GM18873 (cell line): ENCODE results near the gene POU5F1.
"Not testable (repeated sequence)": the region's sequence is repeated elsewhere in the genome, so short reads cannot be mapped to it uniquely, and the experiment has no call there.

Experiments
- ATAC-seq: cut with Tn5 transposase; IDR thresholded peaks from one replicate; pipeline ENCODE4 v1.9.1; 2021; ENCODE audit warnings: mild to moderate bottlenecking, moderate library complexity, moderate number of reproducible peaks; ENCODE audit not compliant: unreplicated experiment, low FRiP score

Gene POU5F1

DNA sequence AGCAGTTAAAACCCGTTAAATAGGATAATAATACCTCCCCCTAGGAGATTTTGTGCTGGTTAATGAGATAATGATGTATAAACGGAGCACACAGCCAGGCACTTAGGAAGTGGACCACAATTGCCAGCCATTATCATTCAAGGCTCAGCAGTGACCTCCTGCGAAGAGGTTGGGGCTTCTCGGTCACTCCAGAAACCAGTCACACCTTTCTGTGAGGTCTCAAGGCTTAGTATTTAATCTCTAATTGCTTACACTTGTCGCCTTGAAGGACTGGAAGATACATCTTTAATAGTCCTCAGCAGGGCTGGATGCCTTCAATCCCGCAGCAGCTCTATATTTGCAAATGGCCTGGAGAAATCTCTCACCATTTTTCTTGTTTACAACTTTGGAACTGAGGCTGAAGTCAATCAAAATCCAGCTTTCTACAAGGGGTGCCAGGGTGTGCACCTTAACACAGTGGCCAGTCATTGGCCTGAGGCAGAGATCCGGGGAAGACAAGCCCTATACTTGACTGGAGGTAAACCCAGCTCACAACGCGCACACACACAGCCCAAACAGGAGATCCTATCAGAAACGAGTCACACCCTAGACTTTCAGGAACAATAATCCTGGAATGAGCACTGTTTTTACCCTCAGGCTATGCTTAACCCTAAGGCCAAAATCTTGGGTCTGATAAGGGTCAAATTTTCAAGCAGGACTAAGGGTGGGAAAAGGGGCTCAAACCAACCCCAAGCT is 1.2 kb downstream of the POU5F1 start:
- ATAC-seq, result no peak

DNA sequence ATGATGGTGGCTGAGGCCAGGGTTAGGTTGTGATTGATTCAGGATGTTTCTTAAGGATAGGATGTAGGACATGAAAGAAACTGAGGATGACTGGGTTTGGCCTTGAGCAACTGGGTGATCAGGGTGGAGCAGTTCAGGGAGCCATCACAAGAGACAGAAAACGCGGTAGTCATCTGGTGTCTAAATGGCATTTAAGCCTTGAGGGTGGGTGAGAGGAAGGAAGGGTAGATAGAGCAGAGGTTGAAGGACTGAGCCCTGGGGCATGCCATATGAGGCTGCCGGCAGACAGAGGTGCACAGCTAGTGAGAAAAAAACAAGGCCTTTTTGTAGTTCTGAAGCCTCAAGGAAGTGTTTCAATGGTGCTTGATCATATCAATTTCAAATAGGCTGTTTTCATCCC is 1.9 kb downstream of the POU5F1 start:
- ATAC-seq, result no peak

DNA sequence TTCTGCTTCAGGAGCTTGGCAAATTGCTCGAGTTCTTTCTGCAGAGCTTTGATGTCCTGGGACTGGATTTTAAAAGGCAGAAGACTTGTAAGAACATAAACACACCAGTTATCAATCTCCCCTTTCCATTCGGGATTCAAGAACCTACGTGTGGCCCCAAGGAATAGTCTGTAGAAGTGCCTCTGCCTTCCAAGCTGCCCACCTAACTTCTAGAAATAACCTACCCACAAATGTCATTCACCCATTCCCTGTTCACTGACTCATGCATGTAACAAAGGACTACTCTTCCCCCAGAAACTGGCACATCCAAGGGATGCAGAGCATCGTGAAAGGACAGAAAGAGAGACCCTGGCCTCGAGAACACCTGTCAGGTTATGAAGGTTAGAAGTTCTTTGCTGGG is 4.5 kb downstream of the POU5F1 start:
- no peak for ATAC-seq

DNA sequence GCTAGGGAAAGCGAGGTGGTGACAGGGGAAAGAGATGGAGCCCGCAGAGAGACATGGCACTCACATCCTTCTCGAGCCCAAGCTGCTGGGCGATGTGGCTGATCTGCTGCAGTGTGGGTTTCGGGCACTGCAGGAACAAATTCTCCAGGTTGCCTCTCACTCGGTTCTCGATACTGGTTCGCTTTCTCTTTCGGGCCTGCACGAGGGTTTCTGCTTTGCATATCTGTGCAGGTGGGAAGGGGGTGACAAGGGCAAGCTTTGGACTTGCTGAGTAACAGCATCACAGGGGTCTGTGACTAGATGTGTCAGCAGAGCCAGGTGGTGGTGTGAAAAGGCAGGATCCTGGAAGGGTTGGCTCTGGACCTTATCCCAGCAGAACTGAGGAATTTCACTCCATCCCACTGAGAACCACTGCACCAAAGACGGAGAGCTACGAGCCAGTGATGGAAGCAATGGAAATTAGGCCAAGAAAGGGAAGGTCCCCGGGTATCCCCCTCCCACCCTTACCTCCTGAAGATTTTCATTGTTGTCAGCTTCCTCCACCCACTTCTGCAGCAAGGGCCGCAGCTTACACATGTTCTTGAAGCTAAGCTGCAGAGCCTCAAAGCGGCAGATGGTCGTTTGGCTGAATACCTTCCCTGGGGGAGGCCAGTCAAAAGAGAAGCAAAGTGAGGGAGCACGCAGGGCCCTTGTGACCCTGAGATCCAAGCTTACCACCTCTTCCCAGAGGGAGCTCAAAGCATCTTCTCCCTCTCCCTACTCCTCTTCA is 5.2 kb downstream of the POU5F1 start:
- peak; percentile 51 for ATAC-seq

DNA sequence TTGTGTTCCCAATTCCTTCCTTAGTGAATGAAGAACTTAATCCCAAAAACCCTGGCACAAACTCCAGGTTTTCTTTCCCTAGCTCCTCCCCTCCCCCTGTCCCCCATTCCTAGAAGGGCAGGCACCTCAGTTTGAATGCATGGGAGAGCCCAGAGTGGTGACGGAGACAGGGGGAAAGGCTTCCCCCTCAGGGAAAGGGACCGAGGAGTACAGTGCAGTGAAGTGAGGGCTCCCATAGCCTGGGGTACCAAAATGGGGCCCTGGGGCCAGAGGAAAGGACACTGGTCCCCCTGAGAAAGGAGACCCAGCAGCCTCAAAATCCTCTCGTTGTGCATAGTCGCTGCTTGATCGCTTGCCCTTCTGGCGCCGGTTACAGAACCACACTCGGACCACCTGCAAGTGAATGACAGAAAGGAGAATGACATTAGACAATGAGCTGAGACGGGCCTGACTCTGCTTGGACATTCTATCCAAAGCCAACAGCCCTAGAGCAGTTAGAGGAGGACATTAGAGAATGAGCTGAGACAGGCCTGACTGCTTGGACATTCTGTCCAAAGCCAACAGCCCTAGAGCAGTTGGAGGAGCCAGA is 5.9 kb downstream of the POU5F1 start:
- not testable (repeated sequence) for ATAC-seq

DNA sequence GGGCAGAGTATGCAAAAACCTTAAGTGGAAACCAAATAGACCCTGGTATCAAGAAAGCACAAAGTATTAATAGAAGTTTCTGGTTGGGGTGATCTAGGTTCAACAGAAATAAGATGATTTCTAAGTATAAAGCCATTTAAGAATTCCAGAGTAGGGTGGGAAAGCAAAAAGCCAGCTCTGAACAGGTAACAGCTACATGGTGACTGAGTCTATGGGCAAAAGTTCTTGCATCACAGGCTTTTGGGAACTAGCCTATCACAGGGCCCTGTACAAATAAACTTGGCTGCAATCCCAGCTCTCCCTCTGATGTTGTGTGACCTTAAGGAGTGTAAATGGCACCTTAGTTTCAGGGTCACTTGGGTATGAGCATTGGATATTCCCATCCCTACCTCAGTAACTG is 6.6 kb downstream of the POU5F1 start:
- ATAC-seq, result no peak

DNA sequence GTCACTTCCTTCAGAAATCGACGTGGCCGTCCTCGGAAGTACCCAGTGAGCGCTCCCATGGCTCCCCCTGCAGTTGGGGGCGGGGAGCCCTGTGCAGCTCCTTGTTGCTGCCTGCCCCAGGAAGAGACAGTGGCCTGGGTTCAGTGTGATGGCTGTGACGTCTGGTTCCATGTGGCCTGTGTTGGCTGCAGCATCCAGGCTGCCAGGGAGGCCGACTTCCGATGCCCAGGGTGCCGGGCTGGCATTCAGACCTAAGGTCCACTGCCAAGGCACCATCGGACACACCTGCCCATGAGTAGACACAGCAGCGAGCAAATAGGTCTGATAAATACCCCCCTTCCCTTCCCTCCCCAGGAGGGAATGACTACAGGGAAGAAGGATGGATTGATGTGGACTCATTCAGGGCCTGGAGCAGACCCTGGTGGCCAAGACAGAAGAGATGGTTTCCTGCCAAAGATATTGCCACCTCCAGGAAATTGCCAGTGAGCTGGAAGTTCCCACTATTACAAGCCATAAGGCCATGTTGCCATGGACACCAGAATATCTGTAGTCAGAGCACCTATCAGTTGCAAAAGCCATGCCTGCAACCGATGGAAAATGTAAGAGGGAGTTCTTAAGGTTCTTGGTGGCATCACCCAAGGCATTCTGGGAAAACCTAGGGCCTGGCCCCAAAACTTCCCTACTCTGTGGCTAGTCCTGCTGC is 7.9 kb downstream of the POU5F1 start:
- no peak for ATAC-seq

DNA sequence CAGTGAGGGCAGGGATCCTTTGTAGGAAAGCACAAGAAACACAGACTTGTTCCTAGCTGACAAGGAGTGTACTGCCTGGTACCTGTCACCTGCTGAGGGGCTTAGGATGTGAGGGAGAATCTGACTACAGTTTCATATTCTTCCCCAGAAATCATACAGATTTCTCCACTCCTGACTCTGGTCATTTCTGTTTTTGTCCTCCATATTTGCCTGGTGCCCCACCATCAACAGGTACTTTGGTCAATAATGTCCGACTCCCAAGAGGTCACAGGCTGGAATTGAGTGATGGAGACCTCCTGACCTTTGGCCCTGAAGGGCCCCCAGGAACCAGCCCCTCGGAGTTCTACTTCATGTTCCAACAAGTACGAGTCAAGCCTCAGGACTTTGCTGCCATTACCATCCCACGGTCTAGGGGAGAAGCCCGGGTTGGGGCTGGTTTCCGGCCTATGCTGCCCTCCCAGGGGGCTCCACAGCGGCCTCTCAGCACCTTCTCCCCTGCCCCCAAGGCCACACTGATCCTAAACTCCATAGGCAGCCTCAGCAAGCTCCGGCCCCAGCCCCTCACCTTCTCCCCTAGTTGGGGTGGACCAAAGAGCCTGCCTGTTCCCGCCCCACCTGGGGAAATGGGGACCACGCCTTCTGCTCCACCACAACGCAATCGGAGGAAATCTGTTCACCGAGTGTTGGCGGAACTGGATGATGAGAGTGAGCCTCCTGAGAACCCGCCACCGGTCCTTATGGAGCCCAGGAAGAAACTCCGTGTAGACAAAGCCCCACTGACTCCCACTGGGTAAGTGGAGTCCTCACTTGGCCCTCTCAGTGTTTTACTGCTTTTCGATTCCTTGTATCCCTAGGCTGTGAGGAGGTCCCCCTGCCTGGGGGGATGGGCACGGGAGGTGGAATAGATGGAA is 9.0 kb downstream of the POU5F1 start:
- ATAC-seq, result no peak

DNA sequence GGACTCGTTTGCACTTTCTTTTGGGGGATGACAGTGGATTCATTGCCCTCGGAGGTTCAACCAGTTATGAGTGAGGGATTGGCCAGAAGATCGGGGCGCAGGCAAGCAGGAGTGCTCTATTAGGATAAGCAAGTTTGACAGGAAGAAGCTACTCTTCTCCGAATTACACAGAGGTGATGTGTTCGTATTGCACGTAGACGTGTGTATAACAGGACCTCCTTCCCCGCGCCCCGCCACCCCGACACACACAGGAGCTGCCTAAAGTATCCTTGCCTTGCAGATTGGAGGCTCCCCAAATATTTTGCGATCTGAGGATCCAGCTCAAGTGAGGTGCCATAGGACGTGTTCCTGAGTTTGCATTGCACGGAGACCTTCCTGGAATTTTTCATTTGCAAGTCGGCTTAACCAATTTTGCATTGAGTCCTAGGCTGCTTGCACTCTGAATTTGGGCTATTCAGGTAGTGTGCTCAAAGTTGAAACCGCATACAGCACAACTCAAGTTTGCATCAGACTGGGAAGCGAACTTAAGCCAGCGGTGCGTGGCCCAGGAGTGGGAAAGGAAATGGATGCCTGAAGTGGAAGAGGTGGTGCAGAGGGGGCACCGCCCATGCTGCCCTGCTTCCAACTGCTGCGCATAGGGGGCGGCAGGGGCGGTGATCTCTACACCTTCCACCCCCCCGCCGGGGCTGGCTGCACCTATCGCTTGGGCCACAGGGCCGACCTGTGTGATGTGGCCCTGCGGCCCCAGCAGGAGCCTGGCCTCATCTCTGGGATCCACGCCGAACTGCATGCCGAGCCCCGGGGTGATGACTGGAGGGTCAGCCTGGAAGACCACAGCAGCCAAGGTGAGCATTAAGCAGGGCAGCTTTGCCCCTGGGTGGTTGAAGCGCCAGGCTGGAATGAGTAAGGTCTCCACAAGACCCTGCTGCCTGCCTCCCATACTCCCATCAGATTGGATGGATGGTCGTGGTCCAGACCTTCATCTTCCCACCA is 11.3 kb downstream of the POU5F1 start:
- no peak for ATAC-seq

DNA sequence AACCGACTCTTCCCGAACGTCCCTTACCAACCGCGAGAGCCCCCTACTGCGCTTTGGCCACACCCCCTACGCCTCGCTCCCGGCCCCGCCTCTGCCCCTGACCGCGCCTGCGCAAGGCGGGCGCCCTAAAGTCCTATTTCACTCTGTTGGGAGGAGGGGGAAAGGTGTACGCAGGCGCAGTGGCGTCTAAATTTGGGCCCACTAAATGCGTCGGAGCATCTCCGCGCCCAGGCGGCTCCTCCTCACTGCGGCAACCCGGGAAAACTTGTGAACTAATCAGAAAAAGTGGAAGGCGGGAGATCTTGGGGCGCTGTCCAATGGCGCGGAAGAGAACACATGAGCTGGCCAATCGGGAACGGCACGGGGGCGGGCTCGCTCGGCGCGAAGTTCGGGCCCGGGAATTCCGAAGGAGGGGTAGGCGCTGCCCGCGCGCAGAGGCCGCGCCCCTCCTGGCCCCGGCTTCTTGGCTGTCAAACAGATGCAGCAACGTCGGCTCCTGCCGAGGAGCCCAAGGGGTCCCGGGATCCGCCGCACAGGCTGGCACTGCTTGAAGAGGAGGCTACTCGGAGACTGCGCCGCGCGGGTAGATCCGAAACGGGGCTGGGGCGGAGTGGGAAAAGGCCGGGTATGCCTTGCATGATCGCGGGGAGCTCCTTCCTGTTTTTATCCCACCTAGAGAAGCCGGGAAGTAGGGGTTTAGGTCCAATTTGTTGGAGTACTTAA is 12.2 kb downstream of the POU5F1 start, which contains the start of gene TCF19:
TSS of gene TCF19 (plus strand) at position 450 of the 723 bp plus-strand sequence. CDS start 881 bp downstream, outside the sequence.
- ATAC-seq, result peak; percentile 82

DNA sequence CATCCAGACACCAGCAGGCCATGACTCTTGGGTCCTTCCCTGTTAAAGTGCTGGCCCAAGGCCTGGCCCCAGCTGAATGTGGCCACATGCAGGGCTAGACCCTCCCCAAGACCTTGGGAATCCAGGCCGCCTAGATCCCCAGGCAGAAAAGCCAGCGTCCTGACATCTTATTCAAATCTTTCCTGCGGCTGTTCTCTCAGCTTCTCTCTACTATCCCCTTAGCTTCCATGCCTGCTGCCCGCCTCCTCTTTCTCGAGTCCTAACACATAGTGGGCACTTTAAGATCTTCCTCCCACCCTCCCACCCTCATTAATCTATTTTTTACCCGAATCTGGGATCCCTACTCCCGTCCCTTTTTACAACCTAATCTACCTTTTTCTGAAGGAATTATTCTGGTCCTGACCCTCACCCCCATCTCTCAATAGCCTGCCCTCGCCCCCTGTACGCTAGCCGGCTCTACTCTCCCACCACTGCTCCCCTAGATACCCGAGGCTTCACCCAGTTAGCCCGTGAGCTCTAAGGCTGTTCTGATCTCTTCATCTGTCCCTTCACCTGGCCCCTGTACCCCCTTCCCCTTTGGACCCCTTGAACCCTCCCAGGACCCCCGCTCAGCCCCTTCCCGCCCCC is 12.9 kb downstream of the POU5F1 start, which contains the start of gene CCHCR1:
TSS of gene CCHCR1 (minus strand) at position 290 of the 627 bp plus-strand sequence. CDS start at position 88, 202 bp downstream.
- ATAC-seq, result no peak

DNA sequence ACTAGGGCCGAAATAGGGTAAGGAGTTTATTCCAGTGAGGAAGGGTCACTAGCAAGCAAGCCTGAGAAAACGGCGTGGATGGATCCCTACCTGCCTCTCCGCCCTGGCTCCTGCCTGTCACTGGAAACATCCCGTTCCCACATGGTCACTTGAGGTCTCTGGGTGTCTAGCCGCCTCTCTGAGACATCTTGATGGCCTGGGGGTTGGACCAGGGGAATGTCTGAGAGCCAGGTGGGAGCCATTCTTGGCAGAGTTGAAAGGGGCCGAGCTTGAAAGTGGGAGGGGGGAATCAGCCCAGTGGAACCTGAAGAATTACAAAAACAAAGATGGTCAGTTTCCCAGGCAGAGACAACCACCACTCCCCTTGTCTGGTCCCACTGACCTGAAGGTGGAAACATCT is 13.8 kb downstream of the POU5F1 start:
- no peak for ATAC-seq

DNA sequence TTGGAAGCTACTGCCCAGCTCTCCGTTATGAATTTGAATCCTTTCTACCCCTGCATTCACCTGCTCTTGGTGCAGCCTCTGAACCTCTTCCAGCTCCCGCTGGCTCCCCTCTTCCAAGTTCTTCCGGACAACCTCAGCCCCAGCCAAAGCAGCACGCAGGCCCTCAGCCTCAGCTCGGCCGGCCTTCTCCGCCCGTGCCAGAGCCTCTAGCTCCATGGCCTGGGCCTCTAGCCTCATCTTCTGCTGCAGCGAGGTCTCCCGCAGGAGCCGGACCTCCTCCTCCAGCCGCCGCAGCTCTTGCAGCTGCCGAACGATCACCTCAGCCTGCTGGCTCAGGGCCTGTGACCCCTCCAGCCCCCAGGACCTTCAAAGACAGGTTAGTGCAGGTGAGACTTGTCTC is 16.0 kb downstream of the POU5F1 start:
- no peak for ATAC-seq

DNA sequence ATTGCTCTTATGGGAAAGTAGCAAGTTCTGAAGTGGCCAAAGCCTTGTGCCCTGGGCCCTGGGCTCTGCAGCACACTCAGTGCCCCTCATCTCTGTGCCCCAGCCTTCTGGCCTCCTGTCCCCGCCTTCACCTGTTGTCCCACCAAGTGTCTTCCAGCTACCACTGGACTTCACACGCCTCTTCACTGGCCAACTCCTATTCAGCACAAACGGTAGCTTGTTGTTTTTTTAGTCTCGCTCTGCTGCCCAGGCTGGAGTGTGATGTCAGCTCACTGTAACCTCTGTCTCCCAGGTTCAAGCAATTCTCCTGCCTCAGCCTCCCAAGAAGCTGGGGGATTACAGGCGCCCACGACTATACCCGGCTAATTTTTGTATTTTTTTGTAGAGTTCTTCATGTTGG is 17.7 kb downstream of the POU5F1 start:
- no peak for ATAC-seq

DNA sequence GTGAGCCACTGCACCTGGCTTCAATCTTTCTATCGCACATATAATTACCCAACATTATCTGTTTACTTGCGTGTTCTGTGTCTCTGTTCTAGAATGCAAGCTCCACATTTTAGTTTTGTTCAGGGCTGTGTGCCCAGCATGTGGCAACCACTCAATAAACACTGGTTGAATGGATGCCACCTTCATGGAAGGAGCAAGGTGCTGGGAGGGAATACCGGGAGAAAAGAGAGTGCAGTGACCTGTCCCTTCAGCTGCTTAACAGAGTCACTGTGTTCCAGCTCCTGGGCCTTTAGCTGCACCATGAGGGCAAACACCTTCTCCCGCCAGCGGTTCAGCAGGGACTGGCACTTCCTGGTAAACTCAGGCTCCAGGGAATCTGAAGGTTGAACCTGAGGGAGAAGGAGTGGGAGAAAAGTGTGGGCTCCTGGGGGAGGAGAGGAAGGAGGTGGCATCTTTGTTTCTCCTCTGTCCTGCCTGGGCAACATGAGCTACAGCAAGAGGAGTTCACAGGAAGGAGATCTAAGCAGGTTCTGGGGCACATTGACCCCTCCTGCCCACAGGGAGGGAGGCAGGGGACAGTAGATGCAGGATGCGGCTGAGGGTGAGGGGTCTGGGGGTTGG is 20.5 kb downstream of the POU5F1 start:
- no peak for ATAC-seq

DNA sequence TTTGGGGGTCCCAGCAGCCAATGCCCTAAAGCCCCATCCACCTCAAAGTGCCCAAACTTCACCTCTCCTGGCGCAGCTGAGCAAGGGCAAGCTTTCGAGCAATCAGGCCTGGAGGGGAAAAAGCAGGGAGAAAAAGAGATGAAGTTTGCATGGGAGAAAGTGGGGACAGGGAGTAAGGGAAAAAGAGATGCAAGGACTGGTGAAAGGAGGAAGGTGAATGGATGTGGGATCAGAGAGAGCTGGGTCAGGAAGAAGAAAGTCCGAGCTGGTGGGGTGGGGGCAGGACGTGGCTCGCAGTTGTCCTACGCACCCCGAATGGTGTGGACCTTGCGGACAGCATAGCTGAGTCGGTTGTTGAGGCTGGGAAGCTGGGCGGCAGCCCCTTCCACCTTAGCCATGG is 25.1 kb downstream of the POU5F1 start:
- no peak for ATAC-seq

DNA sequence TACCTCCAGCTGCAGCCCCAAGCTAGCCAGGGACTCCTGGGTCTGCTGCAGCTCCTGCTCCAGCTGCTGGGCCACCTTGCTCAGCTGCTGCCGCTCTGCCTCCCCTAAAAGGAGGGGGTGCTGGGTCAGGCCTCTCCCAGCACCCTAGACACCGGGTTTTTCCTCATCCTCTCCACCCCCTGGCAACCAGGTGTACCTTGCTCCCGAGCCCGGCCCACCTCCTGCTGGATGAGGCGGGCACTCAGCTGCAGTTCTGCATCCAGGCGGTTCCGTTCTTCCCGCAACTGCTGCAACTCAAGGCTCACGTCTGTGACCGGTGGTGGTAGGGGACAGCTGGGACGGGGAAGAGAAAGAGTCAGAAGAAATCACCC is 25.5 kb downstream of the POU5F1 start:
- ATAC-seq, result no peak
